Astrocyte (in vitro differentiated cells and primary cell): ENCODE results near the gene HOXA7.

Experiments used
- CTCF ChIP-seq: IDR thresholded peaks from 2 replicates; pipeline ENCODE4 v1.5.1; 2011; ENCODE audit warnings: low read depth, mild to moderate bottlenecking, inconsistent platforms, low read length, moderate library complexity; ENCODE audit not compliant: insufficient read depth
- EZH2 ChIP-seq: IDR thresholded peaks from 2 replicates; pipeline ENCODE4 v1.6.1; 2012; ENCODE audit warnings: mild to moderate bottlenecking, low read length, inconsistent platforms; ENCODE audit not compliant: insufficient read depth

GRCh38 chr7:27109466-27110185 lies 46.8 kb downstream of the HOXA7 start:
- TF ChIP-seq CTCF (no peak), EZH2 (no peak)
